ENCODE measurements around the gene LSAMP. TPM values are rescaled to one million over a fixed set of nuclear protein-coding genes. Genes with fewer than 3 reads are reported as not detected.

LSAMP gene
- polyA plus RNA-seq, 1 of the 3 experiments (the other 2 are of a cell fraction): 6.6 TPM

- no peaks in the 10 kb centered on the region for H3K9me2 ChIP-seq
- H3K27me3 ChIP-seq (ENCODE audit: insufficient read depth): no peaks in the 10 kb centered on the region
- 0 out of 4 replicates have a peak overlapping the region, but pooled peaks of 1 of the 2 experiments have one; percentile 2 for H3K4me3 ChIP-seq (ENCODE audit: low read depth in 2 of 2, low read length in 1 of 2)
- H3K27ac ChIP-seq (ENCODE audit: low read depth in 2 of 2, low read length in 1 of 2): peak overlapping the region in 1 of 2 experiments; percentile 11; a peak in 1 of 4 replicates
- CTCF ChIA-PET: interaction anchor here (0.8 to 0.9 kb wide), 2 partner anchors 11 to 16 kb away, joined by 3 read pairs; no protein-coding TSS in a partner anchor
- no peaks in the 10 kb centered on the region for H3K79me2 ChIP-seq (ENCODE audit: insufficient read depth)
- POLR2A ChIA-PET: interaction anchor here (0.6 kb wide), 1 partner anchor 16 kb away, joined by 5 read pairs; no protein-coding TSS in a partner anchor
- H3K4me1 ChIP-seq (ENCODE audit: control insufficient read depth in 1 of 2, insufficient read depth in 2 of 2, low read depth in 1 of 2, low read length in 1 of 2): peaks cover 2 to 8% of the 10 kb centered on the region in 2 experiments; a peak in 2 of 4 replicates
- 53% methylated on average over 3 of the region's 3 CpGs for WGBS (ENCODE audit: low lambda C conversion rate)
- 0 out of 2 replicates have a peak overlapping the region, but pooled peaks have one; percentile 22 for H2AFZ ChIP-seq (ENCODE audit: low read depth)
- H3K9me3 ChIP-seq: no peaks in the 10 kb centered on the region
- no peaks in the 10 kb centered on the region for H3K36me3 ChIP-seq (replicated peaks in 1 of 2; ENCODE audit: control insufficient read depth in 1 of 2, insufficient read depth in 2 of 2, low read length in 1 of 2)
- H3K9ac ChIP-seq: no peak overlapping the region
- H4K20me1 ChIP-seq (ENCODE audit: insufficient read depth): no peaks in the 10 kb centered on the region
- no peaks in the 10 kb centered on the region for H3F3A ChIP-seq (replicated peaks; ENCODE audit: insufficient read depth)
- H3K4me2 ChIP-seq: no peak overlapping the region
- peak; percentile 16; the same call in 1 of the 2 replicates for TF ChIP-seq PBX3 (IDR thresholded peaks at IDR 0.05)
- TF ChIP-seq RFX5 (IDR thresholded peaks at IDR 0.05; ENCODE audit: low read length): no peak
- TF ChIP-seq RCOR1 (IDR thresholded peaks at IDR 0.05; ENCODE audit: low read length): no peak
- DNase-seq: no peak
Measured at GRCh38 chr3:116153174-116153573, 292.1 kb downstream of the LSAMP start.

- peaks cover under 1 to 8% of the 10 kb centered on the region in 2 experiments; a peak in 2 of 4 replicates for H3K4me1 ChIP-seq (ENCODE audit: control insufficient read depth in 1 of 2, insufficient read depth in 2 of 2, low read depth in 1 of 2, low read length in 1 of 2)
- no peaks in the 10 kb centered on the region for H3F3A ChIP-seq (replicated peaks; ENCODE audit: insufficient read depth)
- no peak overlapping the region for H3K4me2 ChIP-seq
- H3K9ac ChIP-seq: no peak overlapping the region
- H3K9me3 ChIP-seq: no peaks in the 10 kb centered on the region
- no peak overlapping the region for H2AFZ ChIP-seq (ENCODE audit: low read depth)
- CTCF ChIA-PET: no interaction called here
- POLR2A ChIA-PET: no interaction called here
- no peak overlapping the region for H3K27ac ChIP-seq (ENCODE audit: low read depth in 2 of 2, low read length in 1 of 2)
- TF ChIP-seq MAX (IDR thresholded peaks at IDR 0.05; ENCODE audit: low read depth) (no peak), REST (IDR thresholded peaks at IDR 0.05; ENCODE audit: low read depth, low read length) (no peak), USF1 (IDR thresholded peaks at IDR 0.05; ENCODE audit: borderline replicate concordance, low read depth) (no peak), RAD21 (IDR thresholded peaks at IDR 0.05; ENCODE audit: low read length) (no peak), ELF1 (IDR thresholded peaks at IDR 0.05) (no peak)
- H3K79me2 ChIP-seq (ENCODE audit: insufficient read depth): no peaks in the 10 kb centered on the region
- H3K36me3 ChIP-seq (replicated peaks in 1 of 2; ENCODE audit: control insufficient read depth in 1 of 2, insufficient read depth in 2 of 2, low read length in 1 of 2): no peaks in the 10 kb centered on the region
- H3K27me3 ChIP-seq (ENCODE audit: insufficient read depth): no peaks in the 10 kb centered on the region
- H4K20me1 ChIP-seq (ENCODE audit: insufficient read depth): no peaks in the 10 kb centered on the region
- 57% methylated on average over 1 of the region's 1 CpG for WGBS (ENCODE audit: low lambda C conversion rate)
- no peak overlapping the region for H3K4me3 ChIP-seq (ENCODE audit: low read depth in 2 of 2, low read length in 1 of 2)
- DNase-seq: no peak
- no peaks in the 10 kb centered on the region for H3K9me2 ChIP-seq
Measured at GRCh38 chr3:116150655-116151167, 294.6 kb downstream of the LSAMP start.

Data from SK-N-SH (cell line).